Measurements from ENCODE around the gene TMEM233.
A peak's percentile ranks its signal among the peaks of the same experiment; 100 is the strongest.
"Not testable (repeated sequence)": the region's sequence is repeated elsewhere in the genome, so short reads cannot be mapped to it uniquely, and the experiment has no call there.

Gene TMEM233

DNA sequence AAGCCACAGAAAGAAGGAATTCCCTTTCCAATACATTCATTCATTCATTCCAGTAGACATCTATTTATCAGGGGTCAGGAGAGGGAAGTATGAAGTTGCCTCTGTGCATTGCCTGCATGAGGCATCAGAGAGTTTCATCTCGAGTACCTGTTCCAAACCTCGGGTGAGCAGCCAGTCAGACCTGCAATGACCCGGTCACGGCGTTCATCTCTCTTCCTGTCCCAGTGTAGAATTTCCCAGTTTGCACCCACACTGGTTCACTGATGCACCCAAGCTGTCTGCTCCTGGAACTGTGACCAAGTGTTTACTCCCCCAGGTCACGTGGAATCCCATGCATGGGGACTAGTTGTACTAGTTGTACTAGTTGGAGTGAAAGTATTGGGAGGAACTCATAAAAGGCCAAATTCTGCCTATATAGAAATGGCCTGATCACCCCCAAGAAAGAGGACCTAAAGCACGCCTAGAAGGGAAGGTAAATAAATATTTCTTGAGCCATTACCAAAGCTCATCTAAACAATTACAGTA lies 52.0 kb downstream of the TMEM233 start:
- CTCF ChIA-PET, result interaction anchor here (0.5 to 0.6 kb wide), 2 partner anchors 11 to 751 kb away, joined by 5 read pairs; no protein-coding TSS in a partner anchor
- DNase-seq (ENCODE audit: low spot score), result no peak
- TF ChIP-seq, protein P1, sequence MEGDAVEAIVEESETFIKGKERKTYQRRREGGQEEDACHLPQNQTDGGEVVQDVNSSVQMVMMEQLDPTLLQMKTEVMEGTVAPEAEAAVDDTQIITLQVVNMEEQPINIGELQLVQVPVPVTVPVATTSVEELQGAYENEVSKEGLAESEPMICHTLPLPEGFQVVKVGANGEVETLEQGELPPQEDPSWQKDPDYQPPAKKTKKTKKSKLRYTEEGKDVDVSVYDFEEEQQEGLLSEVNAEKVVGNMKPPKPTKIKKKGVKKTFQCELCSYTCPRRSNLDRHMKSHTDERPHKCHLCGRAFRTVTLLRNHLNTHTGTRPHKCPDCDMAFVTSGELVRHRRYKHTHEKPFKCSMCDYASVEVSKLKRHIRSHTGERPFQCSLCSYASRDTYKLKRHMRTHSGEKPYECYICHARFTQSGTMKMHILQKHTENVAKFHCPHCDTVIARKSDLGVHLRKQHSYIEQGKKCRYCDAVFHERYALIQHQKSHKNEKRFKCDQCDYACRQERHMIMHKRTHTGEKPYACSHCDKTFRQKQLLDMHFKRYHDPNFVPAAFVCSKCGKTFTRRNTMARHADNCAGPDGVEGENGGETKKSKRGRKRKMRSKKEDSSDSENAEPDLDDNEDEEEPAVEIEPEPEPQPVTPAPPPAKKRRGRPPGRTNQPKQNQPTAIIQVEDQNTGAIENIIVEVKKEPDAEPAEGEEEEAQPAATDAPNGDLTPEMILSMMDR (conservative IDR thresholded peaks at IDR 0.05; ENCODE audit: low read depth), result no peak
- no peak overlapping the region for H3K27ac ChIP-seq
- POLR2A ChIA-PET (ENCODE audit: low non-redundant PET), result no interaction called here

DNA sequence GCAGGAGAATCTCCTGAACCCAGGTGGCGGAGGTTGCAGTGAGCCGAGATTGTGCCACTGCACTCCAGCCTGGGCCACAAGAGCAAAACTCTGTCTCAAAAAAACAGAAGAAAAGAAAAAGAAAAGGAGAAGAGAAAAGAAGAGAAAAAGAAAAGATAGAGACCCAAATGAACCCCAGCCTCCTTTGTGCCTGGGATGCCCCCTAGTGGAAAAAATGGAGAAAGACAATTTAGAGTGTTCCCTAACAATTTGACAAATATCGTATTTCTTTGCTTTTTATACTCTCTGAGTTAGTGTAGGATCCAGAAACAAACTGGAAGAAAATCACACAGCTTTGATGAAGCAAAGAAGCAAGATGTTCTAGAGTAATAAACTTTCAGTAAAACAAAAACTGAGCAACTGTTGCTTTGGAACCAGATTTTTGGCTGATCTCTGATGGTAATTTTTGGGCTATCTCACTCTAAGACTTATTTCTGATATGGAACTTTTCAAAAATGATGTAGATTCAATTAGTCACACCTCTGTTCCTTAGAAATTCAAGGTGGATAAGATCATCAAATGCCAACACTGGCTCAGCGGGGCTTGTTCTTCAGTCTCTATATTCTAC lies 55.7 kb downstream of the TMEM233 start:
- no peak overlapping the region for H3K27ac ChIP-seq
- TF ChIP-seq, protein P1 (conservative IDR thresholded peaks at IDR 0.05; ENCODE audit: low read depth), result peak; percentile 71
- ChIA-PET CTCF (interaction anchor here (1.0 to 1.6 kb wide), 2 partner anchors 18 to 104 kb away, joined by 4 to 10 read pairs; partner anchors contain the start of gene PRKAB1), POLR2A (ENCODE audit: low non-redundant PET) (no interaction called here)
- peak; percentile 26 for DNase-seq (ENCODE audit: low spot score)

DNA sequence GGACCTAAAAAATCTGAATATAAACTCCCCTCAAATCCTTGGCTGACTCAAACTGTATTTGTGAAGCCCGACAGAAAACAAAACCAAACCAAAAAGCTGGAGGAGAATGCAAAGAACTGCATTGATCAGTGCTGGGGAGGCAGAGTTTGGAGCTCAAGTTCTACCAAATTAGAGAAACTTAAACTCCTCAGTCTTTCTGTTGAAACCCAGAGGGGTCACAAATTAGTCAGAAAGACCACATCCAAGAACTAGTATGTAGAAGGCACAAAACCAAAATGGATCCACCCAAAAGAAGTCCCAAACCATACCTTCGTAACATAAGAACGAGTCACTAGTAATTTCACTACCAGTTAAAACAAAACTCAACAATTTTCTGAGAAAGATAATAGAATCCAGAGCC lies 59.1 kb downstream of the TMEM233 start:
- ChIA-PET CTCF (no interaction called here), POLR2A (ENCODE audit: low non-redundant PET) (no interaction called here)
- H3K27ac ChIP-seq, result no peak overlapping the region
- DNase-seq (ENCODE audit: low spot score), result no peak
- TF ChIP-seq, protein P1 (conservative IDR thresholded peaks at IDR 0.05; ENCODE audit: low read depth), result no peak

DNA sequence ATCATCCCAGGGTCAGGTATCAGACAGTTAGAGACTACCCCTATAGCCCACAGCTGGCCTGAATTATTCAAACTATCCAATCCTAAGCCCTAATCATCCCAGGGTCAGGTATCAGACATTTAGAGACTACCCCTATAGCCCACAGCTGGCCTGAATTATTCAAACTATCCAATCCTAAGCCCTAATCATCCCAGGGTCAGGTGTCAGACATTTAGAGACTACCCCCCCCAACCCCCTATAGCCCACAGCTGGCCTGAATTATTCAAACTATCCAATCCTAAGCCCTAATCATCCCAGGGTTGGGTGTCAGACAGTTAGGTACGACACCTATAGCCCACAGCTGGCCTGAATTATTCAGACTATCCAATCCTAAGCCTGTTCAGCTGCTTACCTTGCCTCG lies 63.4 kb downstream of the TMEM233 start:
- H3K27ac ChIP-seq; CTCF ChIA-PET; POLR2A ChIA-PET (ENCODE audit: low non-redundant PET); DNase-seq (ENCODE audit: low spot score): not testable (repeated sequence)

DNA sequence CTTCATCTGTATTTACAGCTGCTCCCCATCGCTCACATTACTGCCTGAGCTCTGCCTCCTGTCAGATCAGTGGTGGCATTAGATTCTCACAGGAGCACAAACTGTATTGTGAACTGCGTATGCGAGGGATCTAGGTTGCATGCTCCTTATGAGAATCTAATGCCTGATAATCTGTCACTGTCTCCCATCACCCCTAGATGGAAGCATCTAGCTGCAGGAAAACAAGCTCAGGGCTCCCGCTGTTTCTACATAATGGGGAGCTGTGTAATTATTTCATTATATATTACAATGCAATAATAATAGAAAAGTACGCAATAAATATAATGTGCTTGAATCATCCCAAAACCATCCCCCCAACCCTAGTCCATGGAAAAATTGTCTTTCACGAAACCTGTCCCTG lies 64.6 kb downstream of the TMEM233 start:
- DNase-seq (ENCODE audit: low spot score); POLR2A ChIA-PET (ENCODE audit: low non-redundant PET); H3K27ac ChIP-seq: not testable (repeated sequence)
- CTCF ChIA-PET, result interaction anchor here (0.6 to 1.0 kb wide), 4 partner anchors 9 to 200 kb away, joined by 3 to 4 read pairs (median 3); no protein-coding TSS in a partner anchor

DNA sequence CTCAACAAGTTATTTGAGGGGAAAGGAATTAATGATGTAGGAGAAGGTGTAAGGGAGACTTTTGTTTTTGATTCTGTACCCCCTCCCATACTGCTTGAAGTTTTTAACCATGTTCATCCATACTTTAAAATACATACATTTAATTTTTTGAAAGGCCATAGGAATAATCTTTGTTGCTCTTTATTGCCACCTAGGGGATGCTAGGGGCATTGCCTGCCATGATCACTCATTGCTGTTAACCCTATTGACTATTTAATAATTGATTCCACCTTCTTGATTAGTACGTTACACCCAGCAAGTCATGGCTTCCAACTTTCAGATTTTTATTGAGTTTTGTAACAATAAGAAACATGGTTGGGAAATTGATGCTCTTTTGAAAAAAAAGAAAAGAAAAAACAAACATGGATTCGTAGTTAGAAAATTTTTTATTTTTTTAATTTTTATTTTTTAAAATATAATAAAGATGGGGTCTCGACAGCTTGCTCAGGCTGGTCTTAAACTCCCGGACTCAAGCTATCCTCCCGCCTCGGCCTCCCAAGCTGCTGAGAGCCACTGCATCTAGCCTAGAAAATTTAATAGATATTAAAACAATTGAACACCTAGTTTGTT lies 65.8 kb downstream of the TMEM233 start:
- ChIA-PET CTCF (interaction anchor here (0.7 to 1.0 kb wide), 3 partner anchors 8 to 214 kb away, joined by 3 to 6 read pairs (median 4); no protein-coding TSS in a partner anchor), POLR2A (ENCODE audit: low non-redundant PET) (no interaction called here)
- TF ChIP-seq, protein P1 (conservative IDR thresholded peaks at IDR 0.05; ENCODE audit: low read depth), result peak; percentile 94
- H3K27ac ChIP-seq, result no peak overlapping the region
- DNase-seq (ENCODE audit: low spot score), result peak; percentile 54

DNA sequence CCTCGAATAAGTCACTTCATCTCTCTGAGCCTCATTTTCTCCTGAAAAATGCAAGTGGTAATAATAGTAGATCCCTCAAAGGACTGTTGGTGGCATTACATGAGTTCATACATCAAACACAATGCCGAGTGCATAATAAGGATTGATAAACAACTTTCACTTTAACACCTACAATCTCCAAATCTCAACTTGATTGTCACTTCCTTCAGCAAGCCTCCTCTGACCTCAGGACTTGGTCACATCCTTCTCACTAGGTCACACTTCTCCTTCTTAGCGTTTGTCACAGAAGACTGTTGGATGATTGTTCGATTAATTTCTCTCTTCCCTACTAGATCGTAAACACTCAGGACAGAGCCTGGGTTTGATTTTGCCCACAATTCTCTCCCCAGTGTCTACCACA lies 66.5 kb downstream of the TMEM233 start:
- ChIA-PET POLR2A (ENCODE audit: low non-redundant PET) (no interaction called here), CTCF (interaction anchor here (0.7 kb wide), 2 partner anchors 24 to 214 kb away, joined by 3 to 6 read pairs; no protein-coding TSS in a partner anchor)
- no peak for DNase-seq (ENCODE audit: low spot score)
- no peak overlapping the region for H3K27ac ChIP-seq
- TF ChIP-seq, protein P1 (conservative IDR thresholded peaks at IDR 0.05; ENCODE audit: low read depth), result no peak

Data from RWPE1 (cell line).